Activated CD4-positive, alpha-beta T cell treated with anti-CD3 and anti-CD28 coated beads, Interleukin-2, amount 50 U/mL, for 24 hours (primary cell): ENCODE data around the gene EPHB2.

ENCODE experiments used
- DNase-seq, 2 donors: peaks; one replicate each; pipeline ENCODE4 v3.0.0-alpha.2; 2020; ENCODE audit warnings: low read depth in 1 of 2, low spot score in 1 of 2

EPHB2 gene

DNA sequence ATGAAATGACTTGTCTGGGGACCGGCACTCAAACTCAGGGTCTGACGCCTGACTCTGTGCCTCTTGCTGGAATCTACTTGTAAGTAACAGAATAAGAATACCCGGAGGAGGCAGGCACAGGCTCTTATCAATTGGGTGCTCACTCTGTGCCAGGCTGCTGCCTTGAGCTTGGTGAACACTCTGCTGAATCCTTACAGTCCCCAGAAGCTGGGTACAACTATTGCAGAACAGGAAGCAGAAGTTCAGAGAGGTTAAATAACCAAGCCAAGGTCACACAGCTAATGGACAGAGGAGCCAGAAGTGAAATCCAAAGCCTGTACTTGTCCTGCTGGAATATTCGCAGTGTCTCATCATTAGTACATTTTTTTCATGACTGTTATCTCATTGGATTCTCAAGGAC, 86.0 kb downstream of the EPHB2 start:
- no peak for DNase-seq

DNA sequence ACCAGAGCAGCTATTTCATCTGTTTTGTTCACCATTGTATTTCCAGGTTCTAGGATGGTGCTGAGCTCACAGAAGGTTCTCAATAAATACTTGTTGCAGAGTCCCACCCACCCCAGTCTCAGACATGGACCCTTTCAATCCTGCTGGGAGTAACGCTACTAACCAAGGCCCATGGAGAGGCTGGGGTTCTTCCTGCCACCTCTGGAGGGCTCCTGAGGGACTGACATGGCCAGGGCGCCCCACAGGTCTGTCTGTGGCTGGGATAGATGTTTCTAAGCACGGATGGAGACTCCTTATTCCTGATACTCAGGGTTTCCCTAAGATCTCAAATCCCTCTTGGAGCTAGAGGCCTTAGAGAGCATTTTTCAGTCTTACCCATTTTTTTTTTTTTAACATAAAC, 87.4 kb downstream of the EPHB2 start:
- DNase-seq, result no peak

- DNase-seq, result no peak
These were observed 89.3 kb downstream of the EPHB2 start for GRCh38 chr1:22799971-22800370.

- DNase-seq, result no peak
These were observed 90.0 kb downstream of the EPHB2 start for GRCh38 chr1:22800629-22801028.

- no peak for DNase-seq
These were observed 90.7 kb downstream of the EPHB2 start for GRCh38 chr1:22801347-22801746.

DNA sequence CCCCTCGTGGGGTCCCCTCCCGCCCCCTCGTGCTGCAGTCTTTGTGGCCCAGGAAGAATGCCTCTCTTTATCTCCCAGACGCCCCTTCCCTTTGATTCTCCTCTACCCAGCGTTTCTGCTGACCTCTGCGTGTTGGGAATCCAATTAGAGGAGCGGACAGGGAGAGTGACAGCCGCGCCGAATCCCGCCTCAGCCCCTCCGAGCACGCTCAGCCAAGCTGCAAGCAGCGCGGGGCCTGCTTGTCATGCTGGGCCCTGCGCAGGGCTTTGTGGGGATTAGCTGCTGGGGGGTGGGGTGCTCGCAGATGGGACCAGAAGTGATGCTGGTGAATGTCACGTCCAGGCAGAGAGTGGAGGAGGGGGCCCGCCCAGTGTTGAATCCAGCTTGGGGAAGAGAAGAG, 91.1 kb downstream of the EPHB2 start:
- no peak for DNase-seq

DNA sequence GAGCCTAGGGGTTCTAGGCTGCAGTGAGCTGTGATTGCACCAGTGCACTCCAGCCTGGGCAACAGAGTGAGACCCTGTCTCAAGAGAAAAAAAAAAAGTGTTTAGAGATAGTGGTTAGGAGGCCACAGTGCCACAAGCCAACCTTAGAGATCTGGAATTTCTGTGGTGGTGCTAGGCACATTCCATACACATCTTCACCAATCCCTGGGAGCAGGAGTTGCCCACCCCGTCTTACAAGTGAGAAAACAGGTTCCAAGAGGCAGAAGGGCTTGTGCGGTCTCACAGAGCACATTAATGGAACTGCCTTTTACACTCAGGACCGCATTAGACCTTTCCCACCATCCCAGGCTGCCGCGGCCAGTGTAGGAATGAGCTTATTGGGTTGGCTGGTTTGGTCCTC, 93.2 kb downstream of the EPHB2 start:
- no peak for DNase-seq

- no peak for DNase-seq
These were observed 93.8 kb downstream of the EPHB2 start for GRCh38 chr1:22804406-22804805.

GRCh38 chr1:22804969-22805671, 94.5 kb downstream of the EPHB2 start:
- DNase-seq, result no peak

- no peak for DNase-seq
These were observed 95.0 kb downstream of the EPHB2 start for GRCh38 chr1:22805672-22806038.

- no peak for DNase-seq
These were observed 95.9 kb downstream of the EPHB2 start for GRCh38 chr1:22806584-22806983.

- DNase-seq, result no peak
These were observed 96.7 kb downstream of the EPHB2 start for GRCh38 chr1:22807340-22807739.

GRCh38 chr1:22808186-22808675, 97.6 kb downstream of the EPHB2 start:
- no peak for DNase-seq

DNA sequence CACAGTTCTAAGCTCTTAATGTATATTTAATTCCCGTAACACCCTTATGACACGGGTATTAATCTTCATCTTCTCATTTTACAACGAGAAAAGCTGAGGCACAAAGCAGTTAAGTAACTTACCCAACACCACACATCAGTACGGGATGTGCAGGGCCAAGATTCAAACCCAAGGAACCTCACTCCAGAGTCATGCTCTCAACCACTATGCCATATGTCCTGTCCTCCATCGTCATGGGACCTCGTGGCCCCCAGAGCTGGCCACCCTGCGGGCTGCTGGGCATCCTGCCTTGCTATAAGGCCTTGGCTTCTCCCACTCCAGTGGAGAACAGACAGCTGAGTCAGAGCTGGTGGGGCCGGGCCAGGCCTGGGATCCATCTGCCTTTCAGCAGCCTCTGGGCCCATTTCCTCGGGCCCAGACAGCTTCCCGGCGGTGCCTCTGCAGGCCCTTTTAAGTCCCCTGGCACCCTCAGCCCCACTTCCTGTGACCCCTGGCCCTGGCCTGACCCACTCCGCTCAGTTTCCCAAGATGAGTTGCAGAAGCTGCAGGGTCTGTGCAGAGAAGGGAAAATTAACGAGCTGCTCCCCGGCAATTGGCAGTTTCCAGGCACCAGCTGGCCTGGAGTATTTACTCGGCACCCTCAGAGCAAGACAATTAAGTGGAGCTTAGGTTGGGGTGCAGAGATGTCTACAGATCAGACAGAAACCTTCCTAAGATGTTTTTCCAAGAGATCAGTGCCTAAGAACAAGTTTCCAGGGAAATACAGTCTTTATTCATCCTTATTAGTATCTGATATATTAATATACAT, 98.2 kb downstream of the EPHB2 start:
- no peak for DNase-seq

DNA sequence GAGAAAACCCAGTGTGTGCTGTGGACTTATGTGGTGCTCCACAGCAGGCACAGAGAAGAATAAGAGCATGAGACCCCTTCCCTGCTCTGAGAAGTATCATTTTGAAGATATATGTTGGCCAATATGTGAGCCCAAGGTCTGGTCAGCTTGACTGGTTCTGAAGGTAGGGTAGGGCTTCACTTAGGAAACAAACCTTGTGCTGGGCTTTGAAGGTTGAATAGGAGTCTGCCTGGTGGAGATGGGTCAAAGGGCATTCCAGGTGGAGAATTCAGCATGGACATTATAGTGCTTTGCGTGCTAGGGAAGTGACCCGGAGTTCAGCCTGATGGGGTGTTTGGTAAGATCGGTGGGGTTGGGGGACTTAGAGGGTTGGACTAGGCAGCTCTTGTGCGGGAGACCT, 99.1 kb downstream of the EPHB2 start:
- DNase-seq, result no peak

DNA sequence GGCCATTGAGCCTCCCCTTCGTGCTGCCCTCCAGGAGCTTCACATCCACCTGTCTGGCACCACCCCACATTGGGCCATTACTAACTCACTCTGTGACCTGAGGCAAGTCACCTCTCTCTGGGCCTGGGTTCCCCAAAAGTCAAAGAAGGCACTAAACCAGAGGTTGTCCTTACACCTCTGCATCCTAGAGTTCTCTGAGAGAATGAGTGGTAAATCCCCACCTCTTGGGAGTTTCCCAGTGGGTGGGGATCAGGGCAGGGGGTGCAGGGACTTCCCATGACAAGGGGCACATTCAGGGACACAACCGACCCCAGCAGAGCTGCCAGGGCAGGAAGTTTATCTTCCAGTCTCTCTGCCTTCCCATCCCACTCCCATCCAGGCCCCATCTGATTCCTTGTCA, 99.7 kb downstream of the EPHB2 start:
- no peak for DNase-seq

- DNase-seq, result no peak
These were observed 101.6 kb downstream of the EPHB2 start for GRCh38 chr1:22812092-22812880.

- no peak for DNase-seq
These were observed 102.6 kb downstream of the EPHB2 start for GRCh38 chr1:22812993-22813790.

DNA sequence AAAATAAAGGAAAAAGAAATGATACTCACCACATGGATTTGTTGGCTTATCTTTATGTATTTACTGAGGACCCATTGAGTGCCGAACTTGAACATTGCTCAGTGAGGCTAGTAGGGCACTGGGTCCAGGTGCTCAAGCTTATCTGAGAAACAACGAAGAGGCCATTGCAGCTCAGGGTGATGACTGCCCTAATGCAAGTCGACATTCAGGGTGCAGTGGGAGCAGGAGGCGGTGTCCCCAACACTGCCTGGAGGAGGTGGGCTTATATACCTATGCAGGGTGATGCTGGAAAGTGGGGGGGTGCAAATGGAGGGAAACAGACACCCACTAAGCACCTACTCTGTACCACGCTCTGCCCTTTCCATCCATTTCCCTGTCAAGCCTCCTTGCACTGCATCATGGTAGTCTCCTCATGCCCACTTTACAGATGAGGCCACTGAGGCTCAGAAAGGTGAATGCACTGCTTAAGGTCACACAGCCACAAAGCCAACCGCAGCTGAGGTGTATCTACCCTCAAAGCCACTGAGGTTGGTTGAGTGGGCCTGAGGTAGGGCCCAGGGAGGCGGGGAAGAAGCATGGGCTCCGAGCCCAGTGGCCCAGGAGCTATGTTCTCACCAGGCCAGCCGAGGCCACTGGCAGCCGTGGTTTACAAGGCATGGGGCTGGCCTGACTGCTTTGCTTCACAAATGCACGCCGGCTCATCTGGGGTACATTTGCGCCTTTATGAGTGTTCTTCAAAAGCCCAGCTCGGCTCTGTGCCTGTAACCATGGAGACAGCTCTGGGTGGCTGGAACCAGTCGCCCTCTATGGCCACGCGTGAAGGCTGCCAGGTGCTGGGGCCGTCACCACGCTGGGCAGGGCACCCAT, 103.8 kb downstream of the EPHB2 start:
- DNase-seq, result no peak

DNA sequence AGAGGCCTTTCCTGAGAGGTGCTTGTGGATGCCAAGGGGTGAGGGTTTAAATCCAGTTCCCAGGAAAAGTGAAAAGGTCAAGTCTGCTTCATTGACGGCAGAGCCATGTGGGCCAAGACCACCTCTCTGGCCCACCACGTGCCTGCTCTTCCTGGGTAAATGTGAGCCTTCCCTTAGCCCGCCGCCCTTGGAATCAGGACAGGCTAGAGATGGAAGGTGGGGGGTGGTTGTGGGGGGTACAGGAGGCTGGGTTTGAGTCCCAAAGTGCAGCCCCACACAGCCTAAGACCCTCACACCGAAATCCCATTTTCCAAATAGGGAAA, 104.4 kb downstream of the EPHB2 start:
- no peak for DNase-seq
